Measurements from ENCODE around the gene TUBGCP2.

DNA sequence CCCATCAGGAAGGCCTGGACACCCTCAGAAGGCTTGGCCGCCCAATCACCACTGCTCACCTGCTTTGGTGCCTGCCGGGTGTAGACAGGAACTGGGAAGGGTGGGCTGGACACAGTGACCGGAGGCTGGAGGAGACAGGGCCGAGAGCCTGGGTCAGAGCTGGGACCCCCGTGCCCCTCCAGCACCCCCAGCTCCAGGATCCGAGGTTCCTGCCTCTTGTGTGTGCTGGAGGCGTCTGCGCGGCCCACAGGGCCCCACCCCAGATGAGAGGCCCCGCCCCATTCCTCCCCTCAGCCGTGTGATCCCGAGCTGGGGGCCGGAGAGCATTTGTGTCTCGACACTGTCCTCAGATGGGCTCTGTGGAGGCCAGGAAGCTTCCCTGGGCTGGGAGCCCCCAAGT, 41.4 kb downstream of the TUBGCP2 start:
- no peak for TF ChIP-seq POLR2AphosphoS5 (IDR thresholded peaks at IDR 0.05; ENCODE audit: borderline replicate concordance, low read depth, low read length)
- no peak for TF ChIP-seq EZH2 (IDR thresholded peaks at IDR 0.05)

All from SK-N-MC (cell line).